GM19193 (cell line): Measurements from ENCODE around the gene EGFL7.

Experiments
- POLR2A ChIP-seq: IDR thresholded peaks from 4 replicates; pipeline ENCODE4 v1.6.1; 2011; ENCODE audit not compliant: insufficient read depth, insufficient read length; ENCODE audit errors: extremely low read depth

EGFL7 gene

DNA sequence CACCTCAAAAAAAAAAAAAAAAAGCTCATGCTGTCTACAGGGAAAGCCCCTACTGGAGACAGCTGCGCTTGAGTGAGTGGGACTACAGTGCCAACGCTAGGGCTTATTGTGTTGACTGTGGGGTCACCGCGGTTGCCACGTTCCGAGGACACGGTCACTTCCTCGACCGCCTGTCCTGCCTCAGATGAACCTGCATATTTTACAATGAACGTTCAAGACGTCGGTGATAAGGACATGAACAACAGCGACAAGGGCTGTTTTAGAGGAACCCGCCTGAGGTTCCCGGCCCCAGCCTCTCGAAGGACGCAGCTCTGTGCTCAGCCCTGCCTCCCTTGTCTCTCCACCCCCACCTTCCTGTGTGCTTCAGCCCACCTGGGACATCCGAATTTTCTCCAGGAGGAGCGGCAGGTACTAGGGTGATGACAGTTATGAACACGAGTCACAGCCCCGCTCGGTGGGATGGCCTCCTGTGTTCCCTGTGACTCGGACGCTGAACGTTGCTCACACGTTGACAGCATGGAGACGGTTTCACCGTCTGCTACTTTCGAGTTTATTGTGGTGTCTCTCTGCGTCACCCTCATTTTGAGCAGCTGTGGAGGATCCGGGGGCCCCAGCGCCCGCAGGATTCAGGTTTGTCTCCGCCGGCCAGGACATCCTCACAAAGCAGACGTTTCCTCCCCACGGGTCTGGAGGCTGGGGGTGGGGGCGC lies 38.4 kb downstream of the EGFL7 start:
- TF ChIP-seq POLR2A: peak; percentile 41

DNA sequence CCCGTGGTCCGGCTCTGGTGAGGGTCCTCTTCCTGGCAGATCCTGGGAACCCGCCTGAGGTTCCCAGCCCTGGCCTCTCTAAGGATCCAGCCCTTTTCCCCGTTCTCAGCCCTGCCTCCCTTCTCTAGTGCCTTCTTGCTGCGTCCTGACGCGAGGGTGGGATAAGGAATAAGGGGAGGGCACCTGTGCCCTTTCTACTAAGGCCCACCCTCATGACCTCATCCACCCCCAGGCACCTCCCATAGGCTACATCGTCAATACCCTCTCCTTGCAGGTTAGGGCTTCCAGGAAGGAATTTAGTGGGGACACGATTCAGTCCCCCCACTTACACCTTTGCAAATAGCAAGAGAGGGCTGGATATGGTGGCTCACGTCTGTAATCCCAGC lies 38.9 kb downstream of the EGFL7 start:
- TF ChIP-seq POLR2A: no peak

DNA sequence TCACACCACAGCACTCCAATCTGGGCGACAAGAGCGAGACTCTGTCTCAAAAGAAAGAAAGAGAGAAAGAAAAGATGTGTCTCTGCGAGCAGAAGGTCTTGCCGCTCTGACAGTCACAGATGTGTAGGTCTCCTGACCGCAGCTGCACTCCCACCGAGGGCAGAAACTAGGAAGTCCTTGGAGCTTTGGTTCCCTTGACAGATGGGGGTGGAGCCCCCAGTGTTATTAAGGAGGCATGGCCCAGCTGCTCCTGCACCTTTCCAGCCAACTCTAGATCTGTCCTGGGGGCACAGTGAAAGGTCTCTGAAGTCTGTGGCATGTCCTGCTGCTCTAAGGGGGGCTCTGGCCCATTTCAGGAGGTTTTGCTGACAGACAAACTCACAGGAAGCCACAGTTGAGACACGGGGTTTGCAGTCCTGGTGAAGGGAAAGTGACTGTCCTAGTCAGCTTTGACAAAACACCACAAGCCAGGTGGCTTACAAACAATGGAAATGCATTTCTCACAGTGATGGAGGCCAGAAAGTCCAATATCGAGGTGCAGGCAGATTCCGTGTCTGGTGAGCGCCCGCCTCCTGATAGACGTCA lies 40.7 kb downstream of the EGFL7 start:
- no peak for TF ChIP-seq POLR2A

DNA sequence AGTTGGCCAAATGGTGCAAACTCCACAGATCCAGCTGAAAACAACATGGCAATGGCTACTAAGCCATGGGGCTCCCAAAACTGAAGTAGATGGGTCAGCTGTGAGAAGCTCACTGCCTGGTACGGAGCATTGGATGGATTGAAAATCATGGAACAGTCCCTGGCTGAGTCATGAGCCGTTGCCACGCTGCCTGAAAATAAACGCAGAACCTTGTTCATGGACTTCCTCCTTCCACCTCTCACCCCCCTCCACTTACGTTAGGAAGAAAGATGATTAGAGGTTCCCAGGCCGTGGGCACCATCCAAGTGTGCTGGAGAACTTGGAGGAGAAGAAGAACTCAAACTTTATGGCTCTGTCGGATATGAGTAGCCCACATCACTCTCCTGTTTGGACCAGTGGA lies 42.8 kb downstream of the EGFL7 start:
- TF ChIP-seq POLR2A: no peak

DNA sequence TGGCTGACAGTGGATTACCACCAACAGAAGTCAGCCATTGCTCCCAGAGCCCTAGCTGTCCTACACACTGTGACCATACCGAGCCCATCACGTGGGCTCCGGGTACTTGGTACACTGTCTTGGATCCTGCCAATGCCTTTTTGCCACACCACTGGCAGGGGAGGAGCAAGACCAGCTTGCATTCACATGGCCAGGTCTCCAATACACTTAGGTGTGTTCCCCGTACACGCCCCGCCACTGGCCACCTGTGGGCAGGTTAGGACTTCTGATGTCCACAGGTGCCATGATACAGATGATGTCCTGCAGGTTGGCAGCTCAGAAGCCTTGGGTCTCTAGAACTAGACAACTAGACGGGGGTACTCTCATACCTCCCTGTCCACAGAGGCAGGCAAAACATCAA lies 44.3 kb downstream of the EGFL7 start:
- TF ChIP-seq POLR2A: no peak

DNA sequence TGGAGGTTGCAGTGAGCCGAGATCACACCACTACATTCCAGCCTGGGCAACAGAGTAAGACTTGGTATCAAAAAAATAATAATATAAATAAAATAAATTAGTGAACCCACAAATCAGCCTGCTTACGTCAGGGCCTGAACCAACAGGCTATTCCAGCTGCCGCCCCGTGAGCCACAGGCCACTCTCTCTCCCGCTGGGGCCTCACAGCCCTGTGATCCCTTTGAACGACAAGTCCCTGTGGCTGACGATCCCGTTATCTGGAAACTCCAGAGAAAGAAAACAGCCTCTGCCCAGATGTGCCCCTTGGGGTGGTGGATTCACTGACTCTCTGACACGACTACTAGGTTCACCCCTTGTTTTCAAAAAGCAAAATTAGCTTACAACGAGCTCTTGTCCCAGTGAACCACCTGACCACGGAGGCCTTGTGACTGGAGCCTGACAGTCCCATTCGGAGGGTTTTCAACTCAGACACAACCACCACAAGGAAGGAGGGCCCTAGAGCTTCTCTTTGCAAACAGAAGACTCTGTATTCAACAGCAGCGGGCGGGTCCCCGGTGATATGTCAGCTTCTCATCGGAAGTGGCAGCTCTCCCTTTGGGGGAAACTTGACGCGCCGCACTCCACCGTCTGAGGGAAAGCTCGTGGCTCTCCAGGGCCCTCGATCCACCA lies 45.3 kb downstream of the EGFL7 start:
- no peak for TF ChIP-seq POLR2A

DNA sequence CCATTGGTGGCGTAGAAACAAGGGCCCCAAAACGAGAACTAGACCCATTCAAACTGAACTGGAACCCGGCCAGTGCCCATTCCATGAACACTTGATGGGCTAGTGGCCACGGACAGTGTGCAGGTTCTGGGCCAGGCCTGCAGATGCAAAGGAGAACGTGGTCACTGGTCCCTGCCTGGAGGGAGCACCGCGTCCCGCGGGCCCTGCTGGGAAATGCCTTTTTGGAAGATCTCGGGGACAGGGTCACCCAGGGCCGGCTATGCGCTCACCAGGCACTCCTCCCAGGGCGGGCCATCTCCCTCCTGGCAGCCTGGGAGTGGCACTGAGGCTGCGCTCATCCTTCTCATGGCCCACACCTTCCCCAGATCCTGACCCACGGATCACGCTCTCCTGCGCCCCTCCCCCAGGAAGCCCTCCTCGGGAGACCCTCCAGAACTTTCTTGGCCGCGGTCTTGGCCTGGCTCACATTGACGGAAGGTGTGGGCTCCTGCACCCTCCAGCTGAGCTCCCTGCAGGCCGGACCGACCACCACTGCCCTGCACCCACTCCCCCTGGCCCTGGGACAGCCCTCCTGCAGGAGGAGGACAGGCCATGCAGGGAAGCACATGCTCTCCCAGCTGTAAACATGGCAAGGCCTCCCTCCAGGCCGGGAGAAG lies 46.9 kb downstream of the EGFL7 start:
- TF ChIP-seq POLR2A: no peak

DNA sequence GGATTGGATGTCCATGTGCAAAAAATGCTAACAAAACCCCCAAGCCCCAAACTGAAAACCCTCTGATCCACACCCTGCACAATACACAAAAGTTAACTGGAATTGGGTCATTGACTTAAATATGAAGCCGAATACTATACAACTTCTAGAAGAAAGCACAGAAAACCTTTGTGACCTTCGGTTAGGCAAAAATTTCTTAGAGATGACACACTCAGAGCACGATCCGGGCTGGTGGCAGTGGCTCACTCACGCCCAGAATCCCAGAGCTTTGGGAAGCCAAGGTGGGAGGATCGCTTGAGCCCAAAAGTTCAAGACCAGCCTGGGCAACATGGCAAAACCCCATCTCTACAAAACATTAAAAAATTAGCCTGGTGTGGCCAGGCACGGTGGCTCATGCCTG lies 47.8 kb downstream of the EGFL7 start:
- TF ChIP-seq POLR2A: no peak

DNA sequence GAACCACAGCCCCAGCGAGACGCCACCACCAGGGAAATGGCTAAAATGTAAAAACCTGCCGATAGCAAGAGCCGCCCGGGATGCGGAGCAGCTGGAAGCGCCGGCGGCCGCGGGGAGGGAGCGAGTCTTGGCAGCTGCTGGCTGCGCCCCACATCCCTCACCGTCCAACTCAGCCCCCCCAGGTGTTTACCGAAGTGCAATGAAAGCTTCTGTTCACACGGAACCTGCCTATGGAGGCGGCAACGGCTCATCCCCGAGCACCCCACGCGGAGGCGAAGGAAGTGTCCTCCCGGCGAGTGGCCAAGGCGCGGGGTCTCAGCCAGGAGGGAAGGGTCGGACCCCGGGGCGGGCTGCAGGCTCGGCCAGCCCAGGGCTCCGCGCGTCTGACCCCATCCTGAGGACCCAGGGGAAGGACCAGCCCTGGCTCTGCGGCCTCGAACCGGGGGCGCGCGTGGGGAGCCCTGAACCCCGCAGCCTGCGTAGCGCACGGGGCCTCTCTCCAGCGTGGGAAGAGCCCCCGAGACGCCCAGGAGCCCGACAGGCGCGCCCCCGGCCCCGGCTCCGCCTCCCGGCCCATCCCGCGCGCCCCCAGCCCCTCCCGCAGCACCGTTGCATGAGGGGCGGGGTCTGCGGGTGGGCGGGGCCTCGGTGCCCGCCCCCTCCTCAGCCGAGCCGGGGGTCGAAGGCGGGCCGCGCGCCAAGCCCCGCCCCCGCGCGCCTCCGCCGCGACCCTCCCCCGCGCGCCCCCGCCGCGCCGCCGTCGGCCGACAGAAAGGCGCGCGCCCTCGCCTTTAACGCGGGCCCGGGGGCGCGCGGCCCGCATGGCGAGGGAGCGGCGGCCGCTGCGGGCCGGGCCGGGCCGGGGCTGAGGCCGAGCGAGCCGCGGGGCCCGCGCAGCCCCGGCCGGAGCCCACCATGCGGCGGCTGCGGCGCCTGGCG lies 49.3 kb downstream of the EGFL7 start, which contains the start of gene DIPK1B:
DIPK1B (plus strand) TSS at position 822 of the 939 bp plus-strand sequence; CDS start at position 916, 94 bp downstream.
- no peak for TF ChIP-seq POLR2A

DNA sequence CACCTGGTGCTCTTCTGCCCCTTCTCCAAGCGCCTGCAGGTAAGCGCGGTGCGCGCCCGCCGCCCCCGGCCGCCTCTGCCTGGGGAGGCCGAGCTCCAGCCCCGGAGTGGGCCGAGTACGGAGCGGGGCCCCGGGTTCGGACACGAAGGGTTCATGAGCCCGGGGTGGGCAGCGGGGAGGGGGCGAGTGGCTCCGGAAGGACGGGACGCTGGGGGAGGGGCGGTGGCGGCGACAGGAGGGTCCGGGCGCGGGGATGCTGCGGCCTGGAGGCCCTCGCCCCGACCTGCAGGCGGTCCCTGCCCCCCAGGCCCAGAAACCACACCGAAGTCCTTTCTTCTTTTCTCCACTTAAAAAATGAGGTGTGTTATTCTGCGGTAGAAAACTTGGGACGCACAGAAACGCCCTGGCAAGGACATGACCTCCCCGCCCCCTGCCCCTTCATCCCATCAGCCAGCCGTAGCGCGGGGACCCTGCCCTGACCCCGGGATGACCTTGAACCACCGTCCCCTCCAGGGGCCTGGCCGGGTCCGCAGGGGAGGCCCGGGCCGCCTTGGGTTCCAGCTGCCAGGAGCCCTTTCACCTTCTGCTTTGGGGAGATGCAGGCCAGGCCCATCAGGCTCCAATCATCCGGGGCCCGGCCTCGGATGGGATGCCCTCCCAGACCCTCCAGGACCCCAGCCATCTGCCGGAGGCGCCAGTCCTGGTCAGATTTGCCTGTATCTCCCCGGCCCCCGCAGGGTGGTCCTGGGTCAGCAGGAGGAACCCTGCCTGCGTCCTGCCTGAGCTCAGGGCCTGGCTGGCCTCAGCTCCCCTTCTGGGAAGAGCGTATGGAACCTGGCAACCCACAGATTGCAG lies 50.2 kb downstream of the EGFL7 start:
- no peak for TF ChIP-seq POLR2A

DNA sequence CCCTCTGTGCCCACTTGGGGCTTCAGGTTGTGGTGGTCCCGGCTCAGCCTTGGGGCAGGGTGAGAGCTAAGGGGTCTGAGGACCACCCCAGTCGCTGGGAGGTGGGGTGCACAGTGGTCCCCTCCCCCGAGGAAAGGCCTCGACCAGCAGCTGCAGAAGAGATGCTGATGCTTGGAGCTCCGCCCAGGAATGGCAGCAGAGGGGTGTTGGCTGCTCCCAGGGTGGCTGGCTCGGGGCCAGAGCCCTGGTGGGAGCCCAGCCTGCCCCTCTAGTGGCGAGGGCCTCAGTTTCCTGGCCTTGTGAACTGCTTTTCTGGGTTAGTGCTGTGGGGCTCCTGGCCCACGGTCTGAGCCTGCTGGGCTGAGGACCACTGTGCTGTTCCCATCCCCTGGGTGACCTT lies 50.8 kb downstream of the EGFL7 start:
- TF ChIP-seq POLR2A: no peak

DNA sequence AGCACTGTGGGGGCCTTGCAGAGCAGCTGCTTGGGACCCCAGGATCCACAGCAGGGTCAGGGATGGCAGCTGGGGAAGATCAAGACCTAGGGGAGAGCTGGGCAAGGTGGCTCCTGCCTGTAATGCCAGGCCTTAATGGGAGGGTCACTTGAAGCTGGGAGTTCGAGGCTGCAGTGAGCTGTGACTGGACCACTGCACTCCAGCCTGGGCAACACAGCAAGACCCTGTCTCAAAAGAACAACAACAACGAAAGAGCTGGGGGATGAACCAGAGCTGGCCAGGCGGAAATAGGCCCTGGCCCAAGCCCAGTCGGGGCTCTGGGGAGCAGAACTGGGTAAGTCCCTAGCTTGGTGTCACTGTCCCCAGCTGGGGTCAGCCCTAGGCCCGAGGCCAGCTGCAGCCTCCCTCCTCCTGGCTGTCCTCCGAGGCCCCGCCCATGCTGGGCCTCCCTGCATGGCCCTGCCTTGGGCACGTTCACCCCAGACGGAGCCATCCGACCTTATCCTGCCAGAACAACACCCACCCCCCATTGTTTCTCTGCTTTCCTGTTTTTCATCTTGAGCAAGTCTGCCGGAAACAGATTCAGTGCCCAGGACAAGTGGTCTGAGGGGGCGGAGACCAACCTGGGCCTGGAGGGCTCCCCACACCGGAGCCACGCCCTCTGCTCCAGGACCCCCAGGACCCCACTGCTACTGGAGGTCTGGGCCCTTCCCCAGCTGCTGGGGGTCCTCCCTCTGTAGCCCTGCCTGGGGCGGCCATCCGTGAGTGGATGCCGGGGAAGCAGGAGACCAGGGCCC lies 51.6 kb downstream of the EGFL7 start:
- no peak for TF ChIP-seq POLR2A

DNA sequence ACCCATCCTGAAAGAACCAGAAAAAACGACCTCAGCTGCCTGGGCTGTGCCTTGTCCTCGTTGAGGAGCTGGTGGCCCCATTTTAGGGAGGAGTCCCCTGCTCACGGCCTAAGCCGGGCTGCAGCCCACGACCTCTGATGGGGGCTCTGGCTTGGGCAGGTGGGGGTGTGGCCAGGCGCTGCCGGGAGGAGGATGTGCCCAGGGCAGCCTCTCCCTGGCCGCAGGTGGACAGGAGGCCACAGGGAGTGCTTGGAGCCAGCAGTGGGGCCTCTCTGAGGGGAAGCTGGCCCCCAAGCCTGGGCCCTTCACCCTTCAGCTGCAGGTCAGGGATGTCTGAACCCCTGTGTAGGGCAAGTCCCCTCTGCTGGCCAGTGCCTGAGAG lies 52.2 kb downstream of the EGFL7 start:
- TF ChIP-seq POLR2A: no peak
